ENCODE results near the gene MSI2.

Gene MSI2

GRCh38 chr17:57713140-57713539 is 456.8 kb downstream of the MSI2 start:
- no peak for FAIRE-seq

GRCh38 chr17:57714665-57715180 is 458.4 kb downstream of the MSI2 start:
- no peak for FAIRE-seq

GRCh38 chr17:57715981-57716380 is 459.7 kb downstream of the MSI2 start:
- FAIRE-seq = no peak

- FAIRE-seq = no peak
Measured at GRCh38 chr17:57718878-57719277, 462.6 kb downstream of the MSI2 start.

DNA sequence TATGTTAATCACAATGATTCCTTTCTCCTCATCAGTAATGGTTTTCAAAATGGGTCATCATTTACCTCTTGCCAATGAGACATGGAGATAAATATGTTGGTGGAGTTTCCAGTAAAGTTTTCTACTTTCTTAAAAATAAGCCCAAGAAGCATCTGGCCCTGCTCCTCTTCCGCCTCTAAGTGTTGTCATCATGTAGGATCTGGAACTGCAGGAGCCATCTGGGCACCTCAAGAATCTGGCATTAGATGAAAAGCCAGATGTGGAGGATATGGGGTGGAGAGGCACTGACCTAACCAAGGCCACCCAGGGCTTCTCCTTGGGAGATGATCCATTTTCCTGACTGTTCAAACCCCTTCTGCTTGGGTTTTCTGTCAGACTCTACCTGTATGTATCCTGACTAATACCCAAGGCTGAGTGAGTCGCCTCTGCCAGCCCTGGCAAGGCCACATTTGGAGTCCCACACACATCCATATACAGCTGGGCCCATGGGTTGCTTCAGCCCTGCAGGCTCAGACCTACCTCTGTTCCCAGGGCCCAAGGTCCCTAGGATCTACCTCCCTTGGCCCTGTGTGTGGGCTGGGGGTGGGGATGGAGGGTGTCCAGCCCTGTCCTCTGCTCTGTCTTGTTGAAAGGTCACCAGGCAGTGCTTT is 464.2 kb downstream of the MSI2 start:
- FAIRE-seq = no peak

GRCh38 chr17:57721967-57722703 is 465.8 kb downstream of the MSI2 start:
- no peak for FAIRE-seq

DNA sequence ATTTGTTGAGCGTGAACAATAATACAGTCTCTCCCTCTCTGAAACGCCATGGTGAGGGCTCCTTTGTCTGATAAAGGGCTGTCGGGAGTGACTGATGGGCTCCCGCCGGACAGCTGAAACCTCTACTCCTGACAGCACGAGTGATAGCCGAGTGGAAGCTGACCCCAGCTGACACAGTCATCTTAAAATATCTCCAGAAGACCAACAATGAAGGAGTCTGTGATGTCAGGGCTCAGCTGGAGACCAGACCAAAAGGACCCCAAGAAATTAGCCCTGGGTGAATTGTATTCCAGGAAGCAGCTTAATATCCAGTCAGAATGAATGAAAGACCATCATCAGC is 466.4 kb downstream of the MSI2 start:
- FAIRE-seq = no peak

DNA sequence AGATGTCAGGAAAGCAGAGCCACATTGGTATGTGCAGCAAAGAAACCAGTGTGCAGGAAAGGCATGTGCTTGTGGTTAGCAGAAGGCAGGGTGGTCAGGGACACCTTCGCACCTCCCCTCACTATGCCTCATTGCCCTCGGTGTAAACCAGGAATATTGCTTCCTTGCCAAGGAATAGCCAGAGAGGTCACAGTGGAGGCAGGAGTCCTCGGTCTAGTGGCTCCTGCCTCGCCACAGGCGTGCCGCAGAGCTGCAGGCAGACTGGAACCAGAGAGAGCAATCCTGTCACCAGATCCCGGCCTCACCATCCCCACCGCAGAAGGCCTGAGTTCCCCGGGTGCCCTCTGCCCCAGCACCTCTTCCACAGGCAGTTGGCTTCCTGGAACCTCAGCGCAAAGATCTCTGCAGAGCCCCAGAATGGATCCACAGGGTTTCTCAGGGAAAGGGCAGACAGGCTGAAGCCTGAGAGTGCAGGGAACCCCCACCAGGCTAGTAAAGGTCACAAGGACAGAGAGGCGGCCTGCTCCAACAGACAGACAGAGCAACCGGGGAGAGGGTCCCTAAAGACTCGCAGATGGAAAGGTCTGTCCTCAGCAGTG is 467.2 kb downstream of the MSI2 start:
- FAIRE-seq = no peak

GRCh38 chr17:57724026-57724728 is 467.9 kb downstream of the MSI2 start:
- FAIRE-seq = no peak

DNA sequence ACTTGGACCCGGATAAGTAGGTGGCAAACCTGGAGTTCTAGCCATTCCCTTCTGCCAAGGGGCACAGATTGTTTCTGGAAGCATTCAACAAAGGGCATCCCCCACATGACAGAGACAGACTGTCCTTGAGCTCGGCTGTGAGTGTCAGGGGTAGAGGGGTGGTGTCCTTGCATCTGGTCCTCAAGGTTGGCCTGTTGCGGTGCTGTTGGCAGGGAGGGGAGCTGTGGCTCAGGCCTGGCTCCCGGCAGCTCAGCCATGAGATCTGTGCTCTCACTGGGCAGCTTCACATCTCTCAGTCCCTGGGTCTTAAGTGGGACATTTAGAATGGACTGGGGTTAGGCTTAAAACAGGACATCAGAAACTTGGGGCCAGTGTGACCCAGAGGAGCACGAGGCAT is 468.4 kb downstream of the MSI2 start:
- FAIRE-seq = no peak

GRCh38 chr17:57726213-57726790 is 470.0 kb downstream of the MSI2 start:
- no peak for FAIRE-seq

GRCh38 chr17:57726838-57727237 is 470.5 kb downstream of the MSI2 start:
- no peak for FAIRE-seq

DNA sequence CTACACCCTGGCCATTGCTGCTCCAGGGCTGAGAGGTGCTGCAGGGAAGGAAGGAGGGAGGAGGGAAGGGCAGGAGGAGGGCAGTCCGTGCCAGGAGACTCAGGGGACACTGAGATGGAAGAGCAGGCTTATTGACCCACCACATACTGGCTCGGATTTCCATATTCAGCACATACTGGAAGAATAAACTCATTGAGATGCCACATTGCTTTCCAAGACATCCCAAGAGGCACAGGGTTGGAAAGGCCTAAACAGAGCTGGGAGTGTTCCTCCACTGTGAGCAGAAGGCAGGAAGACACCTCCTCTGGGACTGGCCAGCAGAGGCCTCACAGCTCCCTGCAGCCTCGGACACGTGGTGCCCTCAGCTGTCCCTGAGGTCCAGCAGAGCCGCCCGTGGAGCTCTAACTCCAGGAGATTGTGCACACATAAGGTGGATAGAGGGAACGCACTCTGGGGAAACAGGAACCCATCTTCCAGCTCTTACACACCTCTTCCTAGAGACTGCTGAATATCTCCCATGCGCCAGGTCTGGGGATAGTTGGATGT is 471.4 kb downstream of the MSI2 start:
- FAIRE-seq = no peak

GRCh38 chr17:57730026-57730701 is 473.8 kb downstream of the MSI2 start:
- no peak for FAIRE-seq

DNA sequence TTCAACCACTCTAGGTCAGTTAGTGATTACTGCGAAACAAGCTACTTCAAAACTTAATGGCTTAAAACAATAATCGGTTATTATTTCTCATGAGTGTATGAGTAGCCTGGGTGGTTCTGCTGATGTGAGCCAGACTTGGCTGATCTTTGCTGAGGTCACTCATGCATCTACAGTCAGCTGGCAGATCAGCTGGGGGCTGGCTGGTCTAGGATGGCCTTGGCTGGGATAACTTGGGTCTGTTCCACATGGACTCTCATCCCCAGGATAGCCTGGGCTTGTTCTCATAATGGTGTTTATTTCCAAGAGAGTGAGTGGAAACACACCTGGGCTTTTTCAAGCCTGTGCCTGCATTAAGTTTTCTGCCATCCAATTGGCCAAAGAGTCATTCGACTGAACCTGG is 475.7 kb downstream of the MSI2 start:
- FAIRE-seq = no peak

DNA sequence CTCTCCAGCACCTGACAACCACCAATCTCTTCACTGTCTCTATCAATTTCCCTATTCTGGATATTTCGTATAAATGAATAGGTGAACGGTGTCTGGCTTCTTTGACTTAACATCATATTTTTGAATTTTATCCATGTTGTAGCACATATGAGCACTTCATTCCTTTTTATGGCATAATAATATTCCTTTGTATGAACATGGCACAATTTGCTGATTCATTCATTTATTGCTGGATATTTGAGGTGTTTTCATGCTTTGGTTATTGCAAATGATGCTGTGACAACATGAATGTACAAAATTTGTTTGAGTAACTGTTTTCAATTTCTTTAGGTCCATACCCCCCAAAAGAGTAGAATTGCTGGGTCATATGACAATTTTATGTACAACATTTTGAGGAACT is 476.8 kb downstream of the MSI2 start:
- FAIRE-seq = no peak

Data from TTC549 (cell line).